NB4 (cell line): ENCODE data around the gene KRT85.

ENCODE experiments used
- MYC ChIP-seq: IDR thresholded peaks from 2 replicates; pipeline ENCODE4 v1.6.1; 2011; ENCODE audit warnings: low read depth, low read length
- POLR2A ChIP-seq: IDR thresholded peaks from 2 replicates; pipeline ENCODE4 v1.6.1; 2011; ENCODE audit warnings: mild to moderate bottlenecking; ENCODE audit not compliant: insufficient read length; ENCODE audit errors: extremely low read depth
- TF ChIP-seq, protein P1 (sequence below): IDR thresholded peaks from one replicate; pipeline ENCODE4 v1.5.1; 2012; ENCODE audit warnings: low read depth, low read length
- TF ChIP-seq, protein P2 (sequence below): IDR thresholded peaks from 2 replicates; pipeline ENCODE4 v1.6.1; 2011; ENCODE audit warnings: low read depth, low read length

DNA sequence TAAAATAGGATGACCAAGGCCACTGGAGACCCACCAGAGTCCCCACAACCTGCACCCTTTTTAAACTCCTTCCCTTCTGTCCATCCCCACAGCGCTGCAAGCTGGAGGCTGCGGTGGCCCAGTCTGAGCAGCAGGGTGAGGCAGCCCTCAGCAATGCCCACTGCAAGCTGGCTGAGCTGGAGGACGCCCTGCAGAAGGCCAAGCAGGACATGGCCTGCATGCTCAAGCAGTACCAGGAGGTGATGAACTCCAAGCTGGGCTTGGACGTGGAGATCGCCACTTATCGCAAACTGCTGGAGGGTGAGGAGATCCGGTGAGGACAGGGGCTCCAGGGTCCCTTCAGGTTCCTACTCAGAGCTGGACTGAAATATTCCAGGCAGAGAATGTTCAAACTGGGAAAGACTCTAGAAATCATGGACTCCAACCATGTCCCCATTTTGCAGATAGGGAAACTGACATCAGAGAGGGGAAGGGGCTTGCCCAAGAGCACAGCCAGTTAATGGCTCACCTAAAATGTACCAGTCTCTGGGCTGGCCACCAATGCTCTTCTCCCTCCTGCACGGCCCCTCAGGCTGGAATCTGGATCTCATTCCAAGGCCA lies 17.2 kb downstream of the KRT85 start:
- TF ChIP-seq, protein P1, sequence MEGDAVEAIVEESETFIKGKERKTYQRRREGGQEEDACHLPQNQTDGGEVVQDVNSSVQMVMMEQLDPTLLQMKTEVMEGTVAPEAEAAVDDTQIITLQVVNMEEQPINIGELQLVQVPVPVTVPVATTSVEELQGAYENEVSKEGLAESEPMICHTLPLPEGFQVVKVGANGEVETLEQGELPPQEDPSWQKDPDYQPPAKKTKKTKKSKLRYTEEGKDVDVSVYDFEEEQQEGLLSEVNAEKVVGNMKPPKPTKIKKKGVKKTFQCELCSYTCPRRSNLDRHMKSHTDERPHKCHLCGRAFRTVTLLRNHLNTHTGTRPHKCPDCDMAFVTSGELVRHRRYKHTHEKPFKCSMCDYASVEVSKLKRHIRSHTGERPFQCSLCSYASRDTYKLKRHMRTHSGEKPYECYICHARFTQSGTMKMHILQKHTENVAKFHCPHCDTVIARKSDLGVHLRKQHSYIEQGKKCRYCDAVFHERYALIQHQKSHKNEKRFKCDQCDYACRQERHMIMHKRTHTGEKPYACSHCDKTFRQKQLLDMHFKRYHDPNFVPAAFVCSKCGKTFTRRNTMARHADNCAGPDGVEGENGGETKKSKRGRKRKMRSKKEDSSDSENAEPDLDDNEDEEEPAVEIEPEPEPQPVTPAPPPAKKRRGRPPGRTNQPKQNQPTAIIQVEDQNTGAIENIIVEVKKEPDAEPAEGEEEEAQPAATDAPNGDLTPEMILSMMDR = no peak
- TF ChIP-seq, protein P2, sequence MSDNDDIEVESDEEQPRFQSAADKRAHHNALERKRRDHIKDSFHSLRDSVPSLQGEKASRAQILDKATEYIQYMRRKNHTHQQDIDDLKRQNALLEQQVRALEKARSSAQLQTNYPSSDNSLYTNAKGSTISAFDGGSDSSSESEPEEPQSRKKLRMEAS = no peak
- TF ChIP-seq POLR2A (no peak), MYC (no peak)
